ENCODE data around the gene SAMD13.
"Not testable (repeated sequence)": the region's sequence is repeated elsewhere in the genome, so short reads cannot be mapped to it uniquely, and the experiment has no call there.

Gene SAMD13

DNA sequence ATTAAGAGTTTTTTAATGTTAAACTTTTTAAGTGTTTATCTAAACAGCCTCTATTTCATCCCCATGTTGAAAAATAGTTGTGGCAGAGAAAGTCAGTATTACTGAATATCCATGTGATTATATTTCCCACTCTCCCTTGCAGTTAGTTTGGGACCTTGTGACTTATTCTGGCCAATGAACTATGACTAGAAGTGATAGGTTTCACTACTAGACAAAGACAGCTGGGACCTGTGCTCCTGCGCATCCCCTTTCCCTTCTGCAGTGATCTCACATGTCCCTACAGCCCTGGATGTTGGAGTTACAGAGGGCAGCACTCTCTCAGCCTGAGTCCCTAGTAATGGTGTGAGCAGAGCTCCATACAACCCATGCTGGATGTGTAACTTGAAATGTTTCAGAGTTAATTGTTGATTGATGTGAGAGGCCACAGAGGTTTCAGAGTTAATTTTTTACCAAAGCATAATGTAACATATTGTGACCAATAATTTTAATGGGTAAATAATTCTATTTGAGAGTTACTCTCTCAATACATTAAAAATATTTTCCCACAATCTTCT, 18.7 kb upstream of the SAMD13 start:
- Histone ChIP-seq H2BK12ac (ENCODE audit: low read length) (no peak overlapping the region), H3K14ac (ENCODE audit: low read length) (no peak overlapping the region), H3K36me3 (ENCODE audit: control insufficient read depth in 1 of 2, insufficient read depth in 2 of 2, low read length in 2 of 2) (no peaks in the 10 kb centered on the region)

DNA sequence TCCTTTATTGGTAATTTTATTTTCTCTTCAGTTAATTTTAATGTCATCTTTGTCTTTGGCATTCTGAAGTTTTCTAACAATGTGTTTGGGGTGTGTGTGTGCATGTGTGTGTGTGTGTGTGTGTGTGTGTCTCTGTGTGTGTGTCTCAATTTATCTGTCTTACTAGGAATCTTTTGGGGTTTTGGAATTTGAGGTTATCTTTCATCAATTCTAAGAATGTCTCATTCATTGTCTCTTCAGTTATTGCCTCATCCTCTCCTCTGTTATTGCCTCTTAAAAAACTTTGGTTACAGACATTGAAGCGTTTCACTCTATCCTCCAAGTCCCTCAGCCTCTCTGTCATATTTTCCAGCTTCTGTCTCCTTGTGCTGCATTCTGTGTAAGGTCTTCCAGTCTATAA, 18.1 kb upstream of the SAMD13 start:
- no peak overlapping the region for H2AK5ac ChIP-seq (ENCODE audit: low read length)
- H3K4me2 ChIP-seq (ENCODE audit: low read length) = no peak overlapping the region
- H3K18ac ChIP-seq (ENCODE audit: low read length) = no peak overlapping the region
- H4K8ac ChIP-seq (ENCODE audit: low read depth, low read length) = no peak overlapping the region
- H3K4me1 ChIP-seq (ENCODE audit: control insufficient read depth in 1 of 2, insufficient read depth in 2 of 2, low read length in 2 of 2) = no peaks in the 10 kb centered on the region
- no peak for DNase-seq
- H3K79me2 ChIP-seq (ENCODE audit: control insufficient read depth, insufficient read depth, low read length, poor library complexity) = no peaks in the 10 kb centered on the region
- no peak overlapping the region for H4K91ac ChIP-seq (ENCODE audit: low read depth, low read length)
- no peak overlapping the region for H3K23ac ChIP-seq (ENCODE audit: low read length)
- H3K9ac ChIP-seq (ENCODE audit: low read length) = no peak overlapping the region
- no peak overlapping the region for H4K12ac ChIP-seq (ENCODE audit: low read depth, low read length)
- no peak overlapping the region for H2BK12ac ChIP-seq (ENCODE audit: low read length)
- H3K36me3 ChIP-seq (ENCODE audit: control insufficient read depth in 1 of 2, insufficient read depth in 2 of 2, low read length in 2 of 2) = no peaks in the 10 kb centered on the region
- no peaks in the 10 kb centered on the region for H3K79me1 ChIP-seq (ENCODE audit: low read length)
- H3K27ac ChIP-seq (ENCODE audit: low read depth, low read length) = no peak overlapping the region
- WGBS (ENCODE audit: extremely low coverage, insufficient coverage, insufficient read length) = no CpG with 5 or more reads among the region's 1 CpG
- H3K4me3 ChIP-seq (ENCODE audit: low read depth, low read length) = no peak overlapping the region
- no peak overlapping the region for H2BK120ac ChIP-seq (ENCODE audit: insufficient read depth, low read length, poor library complexity)
- H3K14ac ChIP-seq (ENCODE audit: low read length) = no peak overlapping the region
- no peaks in the 10 kb centered on the region for H3K9me3 ChIP-seq (ENCODE audit: insufficient read depth, low read depth, low read length)
- no peak overlapping the region for H2BK5ac ChIP-seq (ENCODE audit: low read depth, low read length, poor library complexity)
- no peaks in the 10 kb centered on the region for H3K27me3 ChIP-seq (ENCODE audit: insufficient read depth, low read length)
- H3K4ac ChIP-seq (ENCODE audit: low read depth, low read length) = no peak overlapping the region
- H2AFZ ChIP-seq (ENCODE audit: insufficient read depth, low read length, poor library complexity) = no peak overlapping the region

More for the DNA sequence above, 18.7 kb upstream of the SAMD13 start:
- no CpG with 5 or more reads among the region's 1 CpG for WGBS (ENCODE audit: extremely low coverage, insufficient coverage, insufficient read length)
- no peak overlapping the region for H3K18ac ChIP-seq (ENCODE audit: low read length)
- H2AK5ac ChIP-seq (ENCODE audit: low read length) = no peak overlapping the region
- H3K27ac ChIP-seq (ENCODE audit: low read depth, low read length) = no peak overlapping the region
- no peak overlapping the region for H3K4ac ChIP-seq (ENCODE audit: low read depth, low read length)
- no peaks in the 10 kb centered on the region for H3K4me1 ChIP-seq (ENCODE audit: control insufficient read depth in 1 of 2, insufficient read depth in 2 of 2, low read length in 2 of 2)
- H3K79me2 ChIP-seq (ENCODE audit: control insufficient read depth, insufficient read depth, low read length, poor library complexity) = no peaks in the 10 kb centered on the region
- H4K8ac ChIP-seq (ENCODE audit: low read depth, low read length) = no peak overlapping the region
- no peak overlapping the region for H4K12ac ChIP-seq (ENCODE audit: low read depth, low read length)
- H2BK120ac ChIP-seq (ENCODE audit: insufficient read depth, low read length, poor library complexity) = no peak overlapping the region
- no peak for DNase-seq
- no peaks in the 10 kb centered on the region for H3K9me3 ChIP-seq (ENCODE audit: insufficient read depth, low read depth, low read length)
- no peak overlapping the region for H4K91ac ChIP-seq (ENCODE audit: low read depth, low read length)
- H2BK5ac ChIP-seq (ENCODE audit: low read depth, low read length, poor library complexity) = no peak overlapping the region
- no peak overlapping the region for H2AFZ ChIP-seq (ENCODE audit: insufficient read depth, low read length, poor library complexity)
- no peak overlapping the region for H3K4me3 ChIP-seq (ENCODE audit: low read depth, low read length)
- H3K27me3 ChIP-seq (ENCODE audit: insufficient read depth, low read length) = no peaks in the 10 kb centered on the region
- no peak overlapping the region for H3K9ac ChIP-seq (ENCODE audit: low read length)
- H3K23ac ChIP-seq (ENCODE audit: low read length) = no peak overlapping the region
- H3K79me1 ChIP-seq (ENCODE audit: low read length) = no peaks in the 10 kb centered on the region
- H3K4me2 ChIP-seq (ENCODE audit: low read length) = no peak overlapping the region

DNA sequence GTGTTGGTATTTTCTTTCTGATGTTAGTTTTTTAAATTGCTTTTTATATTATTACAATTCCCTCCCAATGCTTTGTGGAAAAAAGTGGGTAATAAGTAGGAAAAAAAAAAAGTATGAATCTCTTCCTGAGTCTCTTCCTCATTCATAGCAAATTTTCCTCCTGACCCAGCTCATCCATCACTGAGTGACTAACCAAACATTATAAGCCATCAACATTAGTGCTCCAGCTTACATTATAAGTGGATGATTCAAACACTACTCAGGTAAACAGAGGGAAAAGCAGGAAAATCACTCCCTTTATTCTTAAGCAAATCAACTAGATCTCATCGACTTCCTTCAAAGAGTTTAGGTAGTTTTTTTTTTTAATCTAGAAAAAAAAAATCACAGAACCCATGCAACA, 15.4 kb upstream of the SAMD13 start:
- H2BK120ac ChIP-seq (ENCODE audit: insufficient read depth, low read length, poor library complexity) = no peak overlapping the region
- H3K18ac ChIP-seq (ENCODE audit: low read length) = no peak overlapping the region
- no peak overlapping the region for H4K8ac ChIP-seq (ENCODE audit: low read depth, low read length)
- no peak overlapping the region for H2BK5ac ChIP-seq (ENCODE audit: low read depth, low read length, poor library complexity)
- no peak for DNase-seq
- H3K36me3 ChIP-seq (ENCODE audit: control insufficient read depth in 1 of 2, insufficient read depth in 2 of 2, low read length in 2 of 2) = no peaks in the 10 kb centered on the region
- H4K91ac ChIP-seq (ENCODE audit: low read depth, low read length) = no peak overlapping the region
- H3K23ac ChIP-seq (ENCODE audit: low read length) = no peak overlapping the region
- no peak overlapping the region for H3K4me3 ChIP-seq (ENCODE audit: low read depth, low read length)
- no peak overlapping the region for H2AK5ac ChIP-seq (ENCODE audit: low read length)
- H3K4me1 ChIP-seq (ENCODE audit: control insufficient read depth in 1 of 2, insufficient read depth in 2 of 2, low read length in 2 of 2) = no peaks in the 10 kb centered on the region
- H3K79me2 ChIP-seq (ENCODE audit: control insufficient read depth, insufficient read depth, low read length, poor library complexity) = no peaks in the 10 kb centered on the region
- H4K12ac ChIP-seq (ENCODE audit: low read depth, low read length) = no peak overlapping the region
- no CpG with 5 or more reads among the region's 1 CpG for WGBS (ENCODE audit: extremely low coverage, insufficient coverage, insufficient read length)
- H3K27me3 ChIP-seq (ENCODE audit: insufficient read depth, low read length) = no peaks in the 10 kb centered on the region
- no peak overlapping the region for H2AFZ ChIP-seq (ENCODE audit: insufficient read depth, low read length, poor library complexity)
- H3K9me3 ChIP-seq (ENCODE audit: insufficient read depth, low read depth, low read length) = no peaks in the 10 kb centered on the region
- no peak overlapping the region for H3K4me2 ChIP-seq (ENCODE audit: low read length)
- no peak overlapping the region for H3K9ac ChIP-seq (ENCODE audit: low read length)
- H3K14ac ChIP-seq (ENCODE audit: low read length) = no peak overlapping the region
- H3K79me1 ChIP-seq (ENCODE audit: low read length) = no peaks in the 10 kb centered on the region
- H3K4ac ChIP-seq (ENCODE audit: low read depth, low read length) = no peak overlapping the region
- H2BK12ac ChIP-seq (ENCODE audit: low read length) = no peak overlapping the region
- no peak overlapping the region for H3K27ac ChIP-seq (ENCODE audit: low read depth, low read length)

DNA sequence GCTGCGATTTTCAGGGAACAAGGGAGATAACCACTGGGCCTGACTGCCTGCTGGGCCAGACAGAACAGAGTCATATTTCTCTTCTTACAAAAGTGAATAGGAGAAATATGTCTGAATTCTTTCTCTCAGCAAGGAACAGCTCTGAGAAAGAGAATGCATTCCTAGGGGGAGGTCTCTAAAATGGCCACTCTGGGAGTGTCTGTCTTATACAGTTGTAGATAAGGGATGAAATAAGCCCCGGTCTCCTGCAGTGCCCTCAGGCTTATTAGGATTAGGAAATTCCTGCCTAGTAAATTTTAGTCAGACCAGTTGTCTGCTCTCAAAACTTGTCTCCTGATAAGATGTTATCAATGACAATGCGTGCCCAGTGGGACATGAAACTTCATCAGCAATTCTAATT, 14.1 kb upstream of the SAMD13 start:
- not testable (repeated sequence) for H3K4ac ChIP-seq (ENCODE audit: low read depth, low read length)
- no CpG with 5 or more reads among the region's 3 CpGs for WGBS (ENCODE audit: extremely low coverage, insufficient coverage, insufficient read length)

More for the DNA sequence above, 14.1 kb upstream of the SAMD13 start:
- not testable (repeated sequence) for H2AK5ac ChIP-seq (ENCODE audit: low read length); H4K12ac ChIP-seq (ENCODE audit: low read depth, low read length); H2BK5ac ChIP-seq (ENCODE audit: low read depth, low read length, poor library complexity); H4K8ac ChIP-seq (ENCODE audit: low read depth, low read length); H2AFZ ChIP-seq (ENCODE audit: insufficient read depth, low read length, poor library complexity); H2BK12ac ChIP-seq (ENCODE audit: low read length); H3K36me3 ChIP-seq (ENCODE audit: control insufficient read depth in 1 of 2, insufficient read depth in 2 of 2, low read length in 2 of 2); H3K14ac ChIP-seq (ENCODE audit: low read length); H3K27ac ChIP-seq (ENCODE audit: low read depth, low read length); H3K23ac ChIP-seq (ENCODE audit: low read length); H2BK120ac ChIP-seq (ENCODE audit: insufficient read depth, low read length, poor library complexity); H3K4me1 ChIP-seq (ENCODE audit: control insufficient read depth in 1 of 2, insufficient read depth in 2 of 2, low read length in 2 of 2); H3K79me2 ChIP-seq (ENCODE audit: control insufficient read depth, insufficient read depth, low read length, poor library complexity); H3K79me1 ChIP-seq (ENCODE audit: low read length); H4K91ac ChIP-seq (ENCODE audit: low read depth, low read length); H3K27me3 ChIP-seq (ENCODE audit: insufficient read depth, low read length); H3K18ac ChIP-seq (ENCODE audit: low read length); H3K4me3 ChIP-seq (ENCODE audit: low read depth, low read length); H3K9ac ChIP-seq (ENCODE audit: low read length); H3K4me2 ChIP-seq (ENCODE audit: low read length); H3K9me3 ChIP-seq (ENCODE audit: insufficient read depth, low read depth, low read length)
- DNase-seq = peak in 1 of 2 donors; percentile 33
